Left hindlimb (tissue), 1 donor: ENCODE measurements around the gene BCR.

Source experiments
- DNase-seq: peaks from one replicate; pipeline ENCODE4 v3.0.0-alpha.2; 2018

BCR gene

DNA sequence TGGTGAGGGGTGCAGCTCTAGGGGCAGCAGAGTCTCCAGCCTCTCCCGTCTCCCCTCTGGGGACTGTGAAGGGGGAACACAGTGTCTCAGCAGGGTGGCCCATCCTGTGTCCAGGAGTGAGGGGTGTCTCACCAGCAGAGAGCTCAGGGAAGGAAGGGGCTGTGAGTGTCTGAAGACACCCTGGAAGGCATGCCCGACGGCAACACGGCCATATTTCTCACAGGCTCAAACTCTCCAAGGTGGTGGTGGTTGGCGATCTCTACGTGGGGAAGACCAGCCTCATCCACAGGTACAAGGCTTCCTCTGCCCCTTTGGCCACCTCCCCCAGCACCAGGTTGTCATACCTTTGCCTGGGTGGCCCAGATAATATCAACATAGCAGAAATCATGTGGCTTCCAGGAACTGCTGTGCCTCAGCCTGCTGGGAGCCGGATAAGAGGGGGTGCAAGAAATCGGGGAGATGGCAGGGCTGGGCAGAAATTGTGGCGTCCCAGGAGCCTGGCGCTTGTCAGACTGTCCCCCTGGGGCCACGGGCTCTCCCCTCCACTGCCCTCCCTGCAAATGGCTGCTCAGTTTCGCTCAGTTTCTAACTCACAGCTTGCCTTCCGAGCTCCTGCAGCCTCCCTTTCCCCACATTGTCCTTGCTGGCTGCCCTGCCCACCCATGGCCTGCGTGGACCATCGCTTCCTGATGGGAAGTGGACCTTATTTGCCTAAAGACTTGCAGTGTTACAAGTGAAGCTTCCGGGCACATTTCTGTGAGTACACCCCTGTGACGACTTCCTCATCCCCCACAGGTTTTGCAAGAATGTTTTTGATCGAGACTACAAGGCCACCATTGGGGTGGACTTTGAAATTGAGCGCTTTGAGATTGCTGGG is 27.8 kb upstream of the BCR start:
- DNase-seq: no peak

DNA sequence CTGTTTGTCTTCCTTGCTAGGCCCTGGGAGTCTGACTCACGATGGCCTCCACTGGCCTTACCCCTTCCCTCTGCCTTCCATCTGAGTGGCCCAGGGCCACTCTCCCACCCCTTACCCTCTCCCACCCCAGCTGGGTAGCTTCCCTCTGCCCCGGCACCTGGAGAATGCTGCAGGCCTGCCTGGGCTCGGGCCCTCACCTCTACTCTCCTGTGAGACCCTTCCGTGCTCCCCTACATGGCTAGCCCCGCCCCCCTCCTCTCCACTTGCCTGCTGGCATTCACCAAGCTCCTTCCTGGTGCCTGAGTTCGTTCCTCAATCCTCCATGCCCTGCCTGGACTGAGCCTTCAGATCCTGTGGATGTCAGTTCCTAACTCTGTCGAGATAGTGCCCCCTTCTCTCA is 26.3 kb upstream of the BCR start:
- no peak for DNase-seq

DNA sequence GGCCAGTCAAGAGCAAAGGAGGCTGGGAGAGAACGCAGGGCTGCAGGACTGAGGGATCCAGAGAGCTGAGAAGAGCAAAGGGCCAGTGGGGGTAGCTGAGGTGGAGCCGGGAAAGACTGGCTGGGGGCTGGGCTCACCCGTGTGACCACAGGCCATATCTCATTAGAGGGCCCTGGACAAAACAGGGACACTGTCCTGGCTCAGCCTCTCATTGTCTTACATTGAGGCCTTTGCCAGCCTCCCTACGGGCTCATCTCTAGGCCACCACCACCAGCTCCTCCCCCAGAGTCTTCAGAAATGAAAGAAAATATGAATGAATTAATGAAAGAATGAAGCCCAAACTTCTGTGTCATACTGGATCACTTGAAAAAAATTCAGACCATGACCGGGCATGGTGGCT is 25.8 kb upstream of the BCR start:
- DNase-seq: no peak

DNA sequence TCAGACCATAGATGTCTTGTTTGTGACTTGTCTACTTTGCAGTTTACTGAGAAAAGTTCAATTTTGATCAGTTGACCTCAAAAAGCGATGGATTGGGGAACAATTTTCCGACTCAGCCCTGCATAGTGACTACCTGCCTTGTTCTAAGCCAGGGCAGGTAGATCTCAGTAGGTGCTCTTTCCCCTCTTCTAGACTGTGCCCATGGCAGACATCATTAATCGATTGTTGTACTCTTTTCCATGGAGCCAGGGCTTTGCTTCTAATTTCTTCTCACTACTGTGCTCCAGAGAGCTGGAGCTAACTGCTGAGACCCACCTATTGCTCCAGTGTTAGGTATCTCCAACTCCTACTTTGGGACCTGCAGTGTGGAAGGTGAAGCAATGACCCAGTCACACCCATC is 25.2 kb upstream of the BCR start:
- no peak for DNase-seq

DNA sequence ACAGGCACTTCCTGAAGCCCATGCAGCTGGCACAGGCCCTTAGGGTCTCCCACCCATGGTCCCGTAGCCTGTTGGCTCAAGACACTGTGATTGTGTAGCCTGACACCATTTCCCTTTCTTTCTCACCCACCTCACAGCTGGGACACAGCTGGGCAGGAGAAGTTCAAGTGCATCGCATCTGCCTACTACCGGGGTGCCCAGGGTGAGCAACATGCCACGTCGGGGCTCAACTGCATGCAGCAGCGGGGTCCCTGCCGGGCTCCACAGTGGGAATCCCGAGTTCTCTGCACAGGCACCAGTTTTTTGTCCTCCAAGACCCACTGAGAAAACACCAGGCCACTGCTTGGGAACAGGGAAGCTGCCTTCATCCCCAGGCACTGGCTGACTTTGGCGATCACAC is 24.5 kb upstream of the BCR start:
- no peak for DNase-seq

DNA sequence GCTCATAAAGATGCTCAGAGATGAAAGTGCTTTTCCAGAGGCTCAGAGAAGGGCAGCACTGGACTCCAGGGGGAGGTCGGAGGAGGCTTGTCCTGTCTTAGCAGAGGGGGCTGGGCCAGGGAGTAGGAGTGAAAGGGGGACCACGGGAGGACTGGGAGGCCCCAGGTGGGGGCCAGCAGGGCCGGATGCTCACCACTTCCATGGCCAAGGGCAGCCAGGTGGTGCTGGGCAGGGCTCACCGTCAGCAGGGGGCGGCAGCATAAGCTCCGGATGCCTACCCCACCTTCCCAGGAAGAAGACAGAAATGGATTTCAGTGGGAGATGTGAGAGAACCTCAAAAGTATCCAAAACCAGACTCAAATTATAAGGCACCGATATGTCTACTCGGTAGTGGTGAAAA is 24.0 kb upstream of the BCR start:
- no peak for DNase-seq

DNA sequence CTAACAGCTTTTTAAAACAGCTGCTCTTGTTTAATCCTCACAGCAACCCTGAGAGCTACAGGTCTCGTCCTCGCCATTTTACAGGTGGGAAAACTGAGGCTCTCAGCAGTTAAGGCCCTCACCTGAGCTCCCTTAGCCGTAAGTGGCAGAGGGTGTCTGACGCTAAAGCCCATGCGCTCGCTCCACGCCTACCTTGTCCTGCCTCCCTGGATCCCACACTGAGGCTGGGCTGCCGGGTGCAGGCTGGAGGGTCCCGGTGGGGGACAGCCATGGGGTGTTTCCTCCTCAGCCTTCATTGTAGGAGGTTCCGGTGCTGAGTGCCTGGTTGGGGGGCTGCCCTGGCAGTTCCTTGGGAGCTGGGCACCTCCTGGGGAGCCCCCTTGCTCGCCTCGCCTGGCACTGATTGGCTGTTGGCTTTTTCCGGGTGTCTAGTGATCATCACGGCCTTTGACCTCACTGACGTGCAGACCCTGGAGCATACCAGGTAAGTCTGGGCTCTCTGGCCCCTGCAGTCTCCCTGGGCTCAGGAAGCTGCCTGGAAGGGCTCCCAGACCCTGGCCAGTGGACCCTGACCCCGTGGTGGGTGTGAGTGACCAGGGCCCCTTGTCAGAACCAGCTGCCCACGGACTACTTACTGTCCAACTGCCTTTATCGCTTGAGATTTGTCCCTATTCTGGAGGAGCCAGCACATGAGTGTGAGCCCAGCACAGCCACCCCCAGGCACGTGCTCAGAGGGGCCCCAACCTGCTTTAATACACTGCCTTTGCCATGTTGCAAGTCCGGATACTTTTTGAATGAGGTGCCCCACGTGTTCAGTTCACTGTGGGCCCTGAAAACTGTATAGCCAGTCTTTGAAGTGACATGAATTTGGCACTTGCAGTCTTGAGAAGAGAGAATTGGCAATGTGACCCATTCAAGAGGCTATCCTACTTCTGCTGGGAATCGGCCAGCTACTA is 22.5 kb upstream of the BCR start:
- DNase-seq: no peak

DNA sequence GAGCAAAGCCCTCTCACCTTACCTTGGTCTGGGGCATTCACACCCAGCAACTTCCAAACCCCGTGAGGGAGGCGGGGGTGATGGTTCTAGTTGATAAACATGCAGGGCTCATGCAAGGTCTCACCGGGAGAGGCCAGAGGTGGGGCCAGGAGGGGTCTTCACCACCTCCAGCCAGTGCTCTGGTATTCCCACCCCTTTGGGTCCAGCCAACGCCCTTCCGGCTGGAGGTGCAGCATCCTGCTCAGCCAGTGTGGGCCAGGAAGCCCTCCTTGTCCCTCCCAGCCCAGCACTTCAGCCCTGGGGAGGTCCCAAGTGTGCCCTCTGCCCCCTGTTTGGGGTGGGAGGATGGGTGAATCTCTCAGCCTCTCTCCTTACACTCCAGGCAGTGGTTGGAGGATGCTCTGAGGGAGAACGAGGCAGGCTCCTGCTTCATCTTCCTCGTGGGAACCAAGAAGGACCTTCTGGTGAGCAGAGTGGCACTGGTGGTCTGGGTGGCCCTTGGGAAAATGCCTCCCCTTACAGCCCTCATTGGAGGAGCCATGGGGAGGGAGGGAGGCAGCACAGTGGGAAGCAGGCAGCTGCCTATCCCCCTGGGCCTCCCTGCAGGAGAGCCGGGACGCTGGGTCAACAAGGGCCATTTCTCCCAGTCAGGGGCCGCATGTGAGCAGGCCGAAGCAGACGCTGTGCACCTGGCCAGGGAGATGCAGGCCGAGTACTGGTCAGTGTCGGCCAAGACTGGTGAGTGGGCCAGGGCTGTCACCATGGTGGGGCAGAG is 21.6 kb upstream of the BCR start:
- no peak for DNase-seq

DNA sequence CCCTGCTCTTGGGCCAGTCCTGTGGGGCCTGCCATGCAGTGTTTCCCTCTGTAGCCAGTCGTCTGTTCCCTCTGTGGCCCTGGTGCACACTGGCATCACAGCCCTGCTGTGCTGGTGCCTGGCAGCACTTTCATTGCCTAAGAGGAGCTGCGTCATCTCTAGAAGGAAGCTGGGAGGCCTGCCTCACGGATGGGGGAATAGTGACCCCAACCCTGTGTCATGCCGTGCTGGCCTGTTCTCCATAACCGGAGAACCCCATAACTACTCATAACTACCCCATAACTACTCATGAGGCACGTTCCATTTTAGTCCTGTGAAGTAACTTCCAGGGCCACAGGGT is 21.0 kb upstream of the BCR start:
- no peak for DNase-seq

DNA sequence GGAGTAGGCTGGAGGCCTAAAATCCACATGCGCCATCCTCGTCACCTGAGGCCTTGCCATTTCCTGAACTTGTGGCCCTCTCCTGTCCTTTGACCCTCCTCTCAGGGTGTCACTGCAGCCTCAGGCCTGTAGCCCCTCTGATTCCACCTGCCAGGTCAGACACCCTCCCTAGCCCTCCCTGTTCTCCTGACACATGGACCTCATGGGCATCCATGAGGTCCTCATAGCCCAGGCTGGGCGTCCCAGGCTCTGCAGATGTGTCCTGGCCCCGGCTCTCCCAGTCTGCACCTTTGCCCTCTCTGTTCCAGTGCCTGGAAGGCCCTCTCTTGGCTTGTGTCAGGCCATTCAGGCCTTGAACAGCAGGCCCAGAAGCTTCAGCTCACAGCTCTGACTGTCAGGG is 19.3 kb upstream of the BCR start:
- DNase-seq: no peak

DNA sequence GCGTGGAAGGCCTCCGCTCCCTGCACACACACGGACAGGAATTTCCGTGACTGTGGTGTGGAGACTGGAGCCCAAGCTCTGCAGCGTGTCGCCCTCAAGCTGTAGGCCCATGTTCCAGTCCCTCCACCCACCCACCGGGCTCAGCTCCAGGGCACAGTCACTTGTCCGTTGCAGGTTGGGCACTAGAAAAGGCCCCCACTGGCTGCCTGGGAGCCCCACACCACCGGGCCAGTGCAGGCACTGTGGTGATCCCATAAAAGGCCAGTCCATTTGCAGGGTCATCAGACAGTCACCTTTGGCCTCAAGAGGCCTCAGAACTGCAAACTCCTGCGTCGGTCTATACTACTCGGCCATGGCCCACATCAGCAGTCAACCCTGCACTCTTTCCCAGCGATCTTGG is 18.7 kb upstream of the BCR start:
- DNase-seq: no peak

DNA sequence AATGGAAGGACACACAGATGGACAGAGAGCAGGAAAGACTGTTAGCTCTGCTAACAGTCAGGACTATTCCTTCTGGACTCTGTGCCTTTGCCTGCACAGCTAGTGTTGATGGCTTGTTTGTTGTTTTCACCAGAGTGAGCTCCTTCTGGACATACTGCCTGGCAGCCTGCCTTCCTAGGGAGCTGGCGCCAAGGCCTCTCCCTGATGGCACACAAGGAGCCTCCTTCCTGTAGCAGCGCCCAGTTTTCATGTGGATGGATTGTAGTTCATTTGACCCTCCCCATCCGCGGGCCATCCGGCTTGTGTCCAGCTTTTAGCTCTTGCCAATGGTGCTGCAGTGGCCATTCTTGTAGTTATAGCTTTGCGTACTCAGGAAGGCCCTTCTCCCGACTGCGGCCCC is 16.6 kb upstream of the BCR start:
- no peak for DNase-seq

DNA sequence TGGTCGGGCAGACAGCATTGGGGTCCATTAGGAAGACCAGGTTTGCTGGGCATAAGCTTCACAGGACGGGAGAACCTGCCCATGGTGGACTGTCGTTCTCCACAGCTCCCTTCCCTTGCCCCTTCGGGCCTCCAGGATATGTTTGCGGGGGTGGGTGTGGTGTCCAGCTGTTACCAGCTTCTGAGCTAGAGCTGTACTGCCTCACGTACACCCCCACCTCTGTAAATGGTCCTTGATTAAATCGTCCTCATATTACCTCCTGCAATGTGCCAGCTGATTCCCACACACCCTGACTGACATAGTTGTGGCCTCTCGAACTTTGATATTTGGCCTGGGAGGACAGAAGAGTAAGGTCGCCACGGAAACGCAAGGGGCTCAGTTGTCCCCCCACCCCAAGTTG is 16.2 kb upstream of the BCR start:
- DNase-seq: no peak

DNA sequence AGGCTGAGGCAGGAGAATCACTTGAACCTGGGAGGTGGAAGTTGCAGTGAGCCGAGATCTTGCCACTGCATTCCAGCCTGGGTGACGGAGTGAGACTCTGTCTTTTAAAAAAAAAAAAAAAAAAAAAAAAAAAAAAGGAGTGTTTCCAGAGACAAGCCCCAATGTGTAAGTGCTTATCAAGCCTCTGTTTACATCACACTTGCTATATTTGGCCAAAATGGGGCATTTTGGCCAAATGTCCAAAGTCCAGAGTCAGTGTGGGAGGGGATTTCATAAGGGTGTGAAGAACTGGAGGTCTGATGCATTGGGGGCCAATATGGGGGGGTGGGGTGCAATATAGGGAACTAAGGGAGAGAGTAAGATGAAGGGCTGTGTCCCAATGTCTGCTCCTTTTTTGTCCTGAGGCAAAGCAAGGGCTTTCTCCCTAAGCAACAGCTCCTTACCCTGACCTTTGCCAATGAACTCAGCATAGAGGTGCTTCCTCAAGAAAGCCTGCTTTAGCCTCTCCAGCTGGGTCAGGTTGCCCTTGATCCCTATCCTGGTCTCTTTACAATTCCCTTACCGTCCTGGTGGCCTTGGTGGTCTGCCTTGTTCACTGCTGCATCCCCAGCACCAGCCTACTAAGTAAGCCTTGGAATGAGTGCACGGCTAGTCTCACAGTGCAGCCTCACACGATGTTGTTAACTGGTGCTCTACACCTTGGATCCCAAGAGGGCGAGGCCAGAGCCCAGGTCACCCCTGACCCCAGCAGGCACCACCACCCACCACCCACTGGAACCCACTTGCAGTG is 14.1 kb upstream of the BCR start:
- no peak for DNase-seq

DNA sequence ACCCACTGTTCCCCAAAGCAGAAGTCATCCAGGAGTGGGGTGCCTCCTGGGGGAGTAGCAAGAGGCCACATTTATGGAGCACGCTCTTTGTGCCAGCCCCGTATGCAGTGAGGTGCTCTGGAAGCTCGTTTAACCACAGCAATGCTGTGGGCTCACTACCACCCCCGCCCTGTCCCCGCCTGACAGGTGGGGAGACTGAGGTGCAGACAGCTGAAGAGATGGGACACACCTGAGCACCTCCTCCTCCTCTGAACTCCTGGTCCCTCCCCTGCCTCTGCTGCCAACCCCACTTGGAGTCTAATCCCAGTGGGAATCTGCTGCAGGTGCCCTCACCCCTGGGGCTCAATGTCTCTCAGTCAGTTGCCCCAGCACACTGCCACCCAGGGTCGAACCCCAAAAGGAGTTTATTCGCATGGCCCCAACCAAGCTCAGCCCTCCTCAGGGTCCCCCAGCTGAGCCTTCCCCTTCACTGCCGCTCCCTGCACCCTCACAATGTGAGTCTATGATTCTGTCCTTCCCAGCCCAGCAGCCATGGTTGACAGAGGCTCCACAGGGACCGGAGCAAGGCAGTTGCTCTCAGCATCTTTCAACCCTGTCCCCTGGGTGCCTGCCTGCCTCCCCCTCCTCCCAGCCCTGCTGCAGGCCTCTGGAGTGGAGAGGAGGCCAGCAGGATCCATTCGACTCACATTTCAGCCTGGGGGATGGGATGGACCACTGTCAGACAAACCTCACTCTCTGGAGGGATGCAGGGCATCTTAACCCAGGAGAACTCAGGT is 13.3 kb upstream of the BCR start:
- no peak for DNase-seq

DNA sequence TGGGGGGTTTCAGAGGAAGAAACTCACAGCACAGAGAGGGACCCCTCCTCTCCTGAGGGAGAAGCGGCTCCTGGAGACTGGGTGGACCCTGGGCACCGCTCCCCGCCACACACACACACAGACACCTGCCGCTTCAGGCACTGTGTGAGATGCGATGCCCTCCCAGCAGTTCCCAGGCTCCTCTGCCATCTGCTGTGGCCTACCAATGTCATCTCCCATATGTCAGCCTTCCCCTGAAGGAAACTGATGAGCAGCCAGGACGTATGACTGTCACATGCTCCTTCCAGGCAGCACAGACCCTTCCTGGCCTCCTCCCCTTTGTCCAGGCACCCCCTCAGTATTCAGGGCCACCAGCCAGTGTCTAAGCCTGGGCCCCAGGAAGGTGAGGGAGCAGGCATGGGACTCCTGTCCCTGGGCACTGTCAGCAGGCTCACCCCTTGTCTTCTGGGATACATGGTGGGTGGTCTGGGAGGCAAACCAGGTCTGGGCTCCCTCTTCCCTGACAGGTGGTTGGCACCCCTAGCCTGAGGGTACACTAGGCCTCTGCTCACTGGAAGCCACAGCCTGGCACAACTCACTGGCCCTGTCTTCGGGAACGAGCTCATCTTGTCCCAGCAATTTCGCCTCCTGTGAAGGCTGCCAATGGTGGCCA is 11.8 kb upstream of the BCR start:
- no peak for DNase-seq

DNA sequence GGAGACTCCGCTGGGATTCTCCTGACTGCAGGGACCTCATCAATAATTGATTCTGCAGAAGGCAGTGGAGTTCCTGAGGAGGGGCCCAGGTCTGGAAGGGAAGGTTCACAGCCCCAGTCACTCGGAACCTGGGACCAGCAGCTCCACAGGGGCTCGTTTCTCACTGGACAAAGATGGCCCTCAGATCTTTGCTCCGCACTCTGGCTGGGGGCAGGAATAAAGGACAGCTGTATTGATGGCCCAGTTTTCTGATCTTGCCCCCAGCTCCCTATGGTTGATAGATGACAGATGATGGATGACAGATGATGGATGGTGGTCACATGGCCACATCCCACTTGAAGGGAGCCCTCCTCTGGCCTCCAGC is 11.3 kb upstream of the BCR start:
- DNase-seq: no peak

DNA sequence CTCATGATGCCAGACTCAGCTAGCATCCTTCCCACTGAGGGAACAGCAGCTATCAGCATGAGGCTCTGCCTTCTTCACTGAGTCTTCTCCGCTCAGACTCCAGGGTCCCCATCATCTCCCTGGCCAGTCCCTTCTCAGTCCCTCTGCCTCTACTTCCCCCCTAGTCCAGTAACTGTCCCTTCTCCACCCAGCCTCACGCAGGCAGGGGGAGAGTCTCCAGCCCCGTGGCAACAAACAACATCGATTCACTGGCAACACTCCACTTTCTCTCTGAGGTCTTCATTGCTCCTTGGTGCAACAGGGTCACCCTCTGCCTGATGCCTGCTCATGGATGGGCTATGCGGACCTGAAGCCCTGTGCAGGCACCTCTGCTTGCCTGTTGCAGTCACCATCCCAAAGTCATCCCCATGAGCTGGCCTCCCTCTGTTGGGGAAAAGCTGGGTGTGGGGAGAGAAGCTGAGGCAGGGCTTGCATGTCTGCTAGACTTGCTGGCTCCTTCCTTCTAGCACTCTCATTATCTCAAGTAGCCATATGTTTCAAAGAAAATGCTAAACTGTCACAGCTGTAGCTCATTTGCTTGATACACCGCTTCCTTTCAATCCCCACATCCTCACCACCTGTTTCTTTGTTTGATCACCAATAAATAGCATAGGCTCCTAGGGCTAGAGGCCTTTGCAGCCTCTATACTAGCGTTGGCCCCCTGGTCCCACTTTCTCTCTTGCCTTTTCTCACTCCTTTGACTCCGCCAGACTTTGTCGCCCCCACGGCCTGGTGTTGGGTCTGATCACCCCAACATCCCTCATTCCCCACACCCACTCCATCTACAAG is 4.3 kb upstream of the BCR start:
- no peak for DNase-seq

DNA sequence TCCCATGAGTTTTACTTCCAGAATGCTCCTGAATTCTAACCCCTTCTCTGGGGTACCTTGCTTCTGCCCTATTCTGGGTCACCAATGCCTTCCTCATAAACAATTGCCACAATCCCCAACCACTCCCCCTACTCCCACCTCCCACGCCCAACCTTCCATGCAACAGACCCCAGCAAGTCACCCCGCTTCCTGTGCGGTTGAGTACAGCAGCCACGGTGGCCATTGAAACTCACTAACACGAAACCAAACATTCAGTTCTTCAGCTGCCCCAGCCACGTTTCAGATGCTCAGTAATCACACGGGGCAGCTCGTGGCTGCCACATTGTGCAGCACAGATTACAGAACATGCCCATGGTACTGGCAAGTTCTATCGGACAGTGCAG is 3.7 kb upstream of the BCR start:
- DNase-seq: no peak

DNA sequence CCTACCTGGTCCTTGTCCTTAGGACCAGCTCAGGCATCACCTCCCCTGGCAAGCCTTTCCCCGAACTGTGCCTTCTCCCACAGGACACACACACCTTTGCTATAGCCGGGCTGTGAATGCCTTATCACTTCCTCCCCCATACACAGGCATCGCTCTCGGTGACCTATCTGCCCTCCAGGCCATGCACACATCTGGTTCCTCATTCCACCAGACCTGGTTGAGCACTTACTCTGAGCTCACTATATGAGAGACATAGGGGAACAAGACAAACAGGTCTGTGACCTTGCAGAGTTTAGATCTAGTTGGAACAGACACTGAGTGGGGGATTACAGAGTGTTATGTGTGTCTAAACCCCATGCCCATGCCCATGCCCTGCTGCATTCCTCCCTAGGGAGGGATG is 3.1 kb upstream of the BCR start:
- DNase-seq: no peak
